H1 (cell line): ENCODE data around the gene STARD3NL.

Source experiments
- POLR2A ChIP-seq, 2 experiments: IDR thresholded peaks; 1 replicate in 1 of 2; 2 replicates in 1 of 2; pipeline ENCODE4 v1.6.1; 2011; ENCODE audit warnings: low read depth in 2 of 2, low read length in 2 of 2, mild to moderate bottlenecking in 2 of 2; ENCODE audit errors: control extremely low read depth in 1 of 2
- SRF ChIP-seq: IDR thresholded peaks from 2 replicates; pipeline ENCODE4 v1.6.1; 2011; ENCODE audit warnings: mild to moderate bottlenecking, low read depth, low read length, moderate library complexity
- TF ChIP-seq, protein P1 (sequence below), 3 experiments: IDR thresholded peaks; 1 replicate in 2 of 3; 2 replicates in 1 of 3; pipeline versions ENCODE4 v1.5.1 to v1.6.1; 2011; ENCODE audit warnings: low read length in 3 of 3, mild to moderate bottlenecking in 3 of 3, inconsistent platforms in 2 of 3, low read depth in 1 of 3, moderate library complexity in 1 of 3; ENCODE audit not compliant: insufficient read depth in 1 of 3; ENCODE audit errors: control extremely low read depth in 1 of 3
- TF ChIP-seq, protein P2 (sequence below): IDR thresholded peaks from 2 replicates; pipeline ENCODE4 v1.6.1; 2011; ENCODE audit warnings: low read length, improper control_type of control experiment

DNA sequence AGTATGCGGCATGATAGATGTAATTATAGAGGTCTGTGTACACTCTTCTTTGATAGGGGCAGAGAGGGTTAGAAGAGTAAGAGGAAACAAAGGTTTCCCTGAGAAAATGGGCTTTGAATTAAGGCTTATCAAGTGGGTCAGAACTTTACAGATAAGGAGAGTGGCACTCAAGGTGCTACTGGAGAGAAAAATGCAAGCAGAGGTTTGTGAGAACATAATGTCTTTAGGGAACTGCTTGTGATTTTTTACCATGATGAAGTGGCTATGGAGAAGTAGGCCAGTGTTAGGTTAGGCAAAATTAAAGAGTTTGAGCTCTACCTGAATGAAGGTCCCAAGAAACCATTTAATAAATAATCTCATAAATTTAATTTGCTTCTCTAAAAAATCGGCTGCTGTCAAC is 14.3 kb downstream of the STARD3NL start:
- TF ChIP-seq, protein P1, sequence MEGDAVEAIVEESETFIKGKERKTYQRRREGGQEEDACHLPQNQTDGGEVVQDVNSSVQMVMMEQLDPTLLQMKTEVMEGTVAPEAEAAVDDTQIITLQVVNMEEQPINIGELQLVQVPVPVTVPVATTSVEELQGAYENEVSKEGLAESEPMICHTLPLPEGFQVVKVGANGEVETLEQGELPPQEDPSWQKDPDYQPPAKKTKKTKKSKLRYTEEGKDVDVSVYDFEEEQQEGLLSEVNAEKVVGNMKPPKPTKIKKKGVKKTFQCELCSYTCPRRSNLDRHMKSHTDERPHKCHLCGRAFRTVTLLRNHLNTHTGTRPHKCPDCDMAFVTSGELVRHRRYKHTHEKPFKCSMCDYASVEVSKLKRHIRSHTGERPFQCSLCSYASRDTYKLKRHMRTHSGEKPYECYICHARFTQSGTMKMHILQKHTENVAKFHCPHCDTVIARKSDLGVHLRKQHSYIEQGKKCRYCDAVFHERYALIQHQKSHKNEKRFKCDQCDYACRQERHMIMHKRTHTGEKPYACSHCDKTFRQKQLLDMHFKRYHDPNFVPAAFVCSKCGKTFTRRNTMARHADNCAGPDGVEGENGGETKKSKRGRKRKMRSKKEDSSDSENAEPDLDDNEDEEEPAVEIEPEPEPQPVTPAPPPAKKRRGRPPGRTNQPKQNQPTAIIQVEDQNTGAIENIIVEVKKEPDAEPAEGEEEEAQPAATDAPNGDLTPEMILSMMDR (IDR thresholded peaks at IDR 0.05; ENCODE audit: control extremely low read depth in 1 of 3, insufficient read depth in 1 of 3, low read depth in 1 of 3, low read length in 3 of 3): no peak
- TF ChIP-seq POLR2A (IDR thresholded peaks at IDR 0.05; ENCODE audit: control extremely low read depth in 1 of 2, low read depth in 2 of 2, low read length in 2 of 2) (no peak), SRF (no peak)
- TF ChIP-seq, protein P2, sequence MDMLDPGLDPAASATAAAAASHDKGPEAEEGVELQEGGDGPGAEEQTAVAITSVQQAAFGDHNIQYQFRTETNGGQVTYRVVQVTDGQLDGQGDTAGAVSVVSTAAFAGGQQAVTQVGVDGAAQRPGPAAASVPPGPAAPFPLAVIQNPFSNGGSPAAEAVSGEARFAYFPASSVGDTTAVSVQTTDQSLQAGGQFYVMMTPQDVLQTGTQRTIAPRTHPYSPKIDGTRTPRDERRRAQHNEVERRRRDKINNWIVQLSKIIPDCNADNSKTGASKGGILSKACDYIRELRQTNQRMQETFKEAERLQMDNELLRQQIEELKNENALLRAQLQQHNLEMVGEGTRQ: no peak
